Glomerular endothelial cell (primary cell): ENCODE measurements around the gene ADD2. TPM values are rescaled to one million over a fixed set of nuclear protein-coding genes. Genes with fewer than 3 reads are reported as not detected.
"Not testable (repeated sequence)": the region's sequence is repeated elsewhere in the genome, so short reads cannot be mapped to it uniquely, and the experiment has no call there.

ENCODE experiments used
- DNase-seq: peaks from one replicate; pipeline ENCODE4 v3.0.0-alpha.2; 2011; ENCODE audit warnings: low read depth, low spot score; ENCODE audit errors: extremely low read depth
- total RNA-seq: library from RNA; depleted of rRNA; stranded (reverse); fragments of >200 nt; gene quantifications from 2 replicates; pipeline ENCODE4 v1.2.3, GENCODE V29; 2015

ADD2 gene
- total RNA-seq, 1 donor from 2014 or later = 0.47 TPM

GRCh38 chr2:70647873-70648481 is 120.0 kb downstream of the ADD2 start:
- peak; percentile 12 for DNase-seq

GRCh38 chr2:70646420-70646818 is 121.6 kb downstream of the ADD2 start:
- DNase-seq = no peak

GRCh38 chr2:70645733-70646419 is 122.1 kb downstream of the ADD2 start:
- no peak for DNase-seq

- no peak for DNase-seq
Measured at GRCh38 chr2:70643715-70644114, 124.3 kb downstream of the ADD2 start.

- DNase-seq = no peak
Measured at GRCh38 chr2:70641263-70641784, 126.7 kb downstream of the ADD2 start.

- DNase-seq = no peak
Measured at GRCh38 chr2:70639841-70640436, 128.1 kb downstream of the ADD2 start.

- DNase-seq = no peak
Measured at GRCh38 chr2:70638561-70638960, 129.4 kb downstream of the ADD2 start.

GRCh38 chr2:70633508-70633907 is 134.5 kb downstream of the ADD2 start:
- no peak for DNase-seq

- no peak for DNase-seq
Measured at GRCh38 chr2:70632966-70633365, 135.0 kb downstream of the ADD2 start.

GRCh38 chr2:70632388-70632787 is 135.6 kb downstream of the ADD2 start:
- DNase-seq = no peak

GRCh38 chr2:70630761-70631160 is 137.2 kb downstream of the ADD2 start:
- DNase-seq = no peak

GRCh38 chr2:70627211-70627898 is 140.6 kb downstream of the ADD2 start:
- DNase-seq = no peak

- no peak for DNase-seq
Measured at GRCh38 chr2:70626254-70626990, 141.6 kb downstream of the ADD2 start.

- DNase-seq = not testable (repeated sequence)
Measured at GRCh38 chr2:70621536-70621935, 146.5 kb downstream of the ADD2 start.

GRCh38 chr2:70620020-70620419 is 148.0 kb downstream of the ADD2 start:
- no peak for DNase-seq

GRCh38 chr2:70619167-70619566 is 148.8 kb downstream of the ADD2 start:
- DNase-seq = no peak

- no peak for DNase-seq
Measured at GRCh38 chr2:70616168-70616694, 151.8 kb downstream of the ADD2 start.

- DNase-seq = no peak
Measured at GRCh38 chr2:70615222-70615621, 152.8 kb downstream of the ADD2 start.

GRCh38 chr2:70613521-70613920 is 154.5 kb downstream of the ADD2 start:
- DNase-seq = no peak

- DNase-seq = no peak
Measured at GRCh38 chr2:70612574-70612973, 155.4 kb downstream of the ADD2 start.
